Bronchial epithelial cell (primary cell): ENCODE data around the gene DELE1. TPM values are rescaled to one million over a fixed set of nuclear protein-coding genes. Genes with fewer than 3 reads are reported as not detected.

Experiments used
- DNase-seq: peaks from one replicate; pipeline ENCODE4 v3.0.0-alpha.2; 2010; ENCODE audit warnings: low read depth
- FAIRE-seq: peaks from 2 replicates; lab custom pipeline; 2011; peaks lifted over from hg19 to GRCh38; lab: Jason Lieb, UNC
- H3K27me3 ChIP-seq: 2 replicates; pipeline ENCODE4 v1.5.1; 2011; ENCODE audit warnings: low read length; ENCODE audit not compliant: control insufficient read depth, insufficient read depth
- H3K36me3 ChIP-seq: 2 replicates; pipeline ENCODE4 v1.5.1; 2011; ENCODE audit warnings: low read length; ENCODE audit not compliant: control insufficient read depth, insufficient read depth
- H3K4me3 ChIP-seq: 2 replicates; pipeline ENCODE4 v1.5.1; 2011; ENCODE audit warnings: mild to moderate bottlenecking, low read depth, low read length, control low read depth
- CTCF ChIP-seq: IDR thresholded peaks from 2 replicates; pipeline ENCODE4 v1.5.1; 2011; ENCODE audit warnings: mild to moderate bottlenecking, moderate library complexity, low read length, control low read depth, inconsistent platforms; ENCODE audit not compliant: insufficient read depth, severe bottlenecking
- total RNA-seq: library from RNA; depleted of rRNA; stranded (reverse); fragments of >200 nt; gene quantifications from 2 replicates; pipeline ENCODE4 v1.2.1, GENCODE V29; 2014

DELE1 gene
- total RNA-seq, 1 donor from 2014 or later, result 14.0 TPM

- no peak for FAIRE-seq
- DNase-seq, result no peak
- Histone ChIP-seq H3K4me3 (no peak overlapping the region), H3K27me3 (no peaks in the 10 kb centered on the region), H3K36me3 (peaks cover 5% of the 10 kb centered on the region)
- TF ChIP-seq CTCF, result no peak
Measured at GRCh38 chr5:141942185-141942857, 18.6 kb downstream of the DELE1 start.

GRCh38 chr5:141944076-141944475, 20.4 kb downstream of the DELE1 start:
- peaks cover 1% of the 10 kb centered on the region for H3K36me3 ChIP-seq
- FAIRE-seq (no peak), DNase-seq (peak; percentile 78)

GRCh38 chr5:141945511-141946051, 21.9 kb downstream of the DELE1 start:
- no peak for TF ChIP-seq CTCF
- no peaks in the 10 kb centered on the region for H3K27me3 ChIP-seq
- no peak overlapping the region for H3K4me3 ChIP-seq
- no peaks in the 10 kb centered on the region for H3K36me3 ChIP-seq
- DNase-seq, result no peak
- FAIRE-seq, result no peak

More at GRCh38 chr5:141944076-141944475, 20.4 kb downstream of the DELE1 start:
- Histone ChIP-seq H3K27me3 (no peaks in the 10 kb centered on the region), H3K4me3 (no peak overlapping the region)
- TF ChIP-seq CTCF, result no peak

- Histone ChIP-seq H3K36me3 (no peaks in the 10 kb centered on the region), H3K27me3 (no peaks in the 10 kb centered on the region), H3K4me3 (no peak overlapping the region)
- TF ChIP-seq CTCF, result no peak
- no peak for DNase-seq
- FAIRE-seq, result no peak
Measured at GRCh38 chr5:141947316-141947715, 23.6 kb downstream of the DELE1 start.

GRCh38 chr5:141948812-141949211, 25.1 kb downstream of the DELE1 start:
- no peaks in the 10 kb centered on the region for H3K27me3 ChIP-seq
- FAIRE-seq (no peak), DNase-seq (no peak)
- H3K4me3 ChIP-seq, result no peak overlapping the region
- H3K36me3 ChIP-seq, result no peaks in the 10 kb centered on the region
- TF ChIP-seq CTCF, result no peak
